GM12872 (cell line): ENCODE data around the gene TBC1D17.

Source experiments
- CTCF ChIP-seq: IDR thresholded peaks from 3 replicates; pipeline ENCODE4 v1.5.1; 2011; ENCODE audit warnings: low read depth, mild to moderate bottlenecking, low read length, moderate library complexity; ENCODE audit not compliant: insufficient read depth

The TBC1D17 gene

GRCh38 chr19:49840736-49841249, 36.7 kb upstream of the TBC1D17 start:
- TF ChIP-seq CTCF: no peak

GRCh38 chr19:49843265-49843664, 34.2 kb upstream of the TBC1D17 start:
- TF ChIP-seq CTCF: no peak

GRCh38 chr19:49844138-49845095, 33.1 kb upstream of the TBC1D17 start:
- TF ChIP-seq CTCF: no peak

GRCh38 chr19:49845414-49845813, 32.1 kb upstream of the TBC1D17 start:
- TF ChIP-seq CTCF: no peak

- no peak for TF ChIP-seq CTCF
Measured at GRCh38 chr19:49846408-49846807, 31.1 kb upstream of the TBC1D17 start.

GRCh38 chr19:49847731-49848696, 29.5 kb upstream of the TBC1D17 start:
- TF ChIP-seq CTCF: no peak

- no peak for TF ChIP-seq CTCF
Measured at GRCh38 chr19:49848938-49849337, 28.6 kb upstream of the TBC1D17 start.
